HG03045 (cell line): ENCODE results near the gene SPOCK2.
"Not testable (repeated sequence)": the region's sequence is repeated elsewhere in the genome, so short reads cannot be mapped to it uniquely, and the experiment has no call there.

Experiments
- ATAC-seq: cut with Tn5 transposase; IDR thresholded peaks from one replicate; pipeline ENCODE4 v1.9.1; 2021; ENCODE audit warnings: mild to moderate bottlenecking, moderate library complexity; ENCODE audit not compliant: unreplicated experiment

The SPOCK2 gene

GRCh38 chr10:72034040-72034499 is 54.3 kb downstream of the SPOCK2 start:
- no peak for ATAC-seq

- ATAC-seq, result not testable (repeated sequence)
Observed at GRCh38 chr10:72032409-72033162, 55.8 kb downstream of the SPOCK2 start.

DNA sequence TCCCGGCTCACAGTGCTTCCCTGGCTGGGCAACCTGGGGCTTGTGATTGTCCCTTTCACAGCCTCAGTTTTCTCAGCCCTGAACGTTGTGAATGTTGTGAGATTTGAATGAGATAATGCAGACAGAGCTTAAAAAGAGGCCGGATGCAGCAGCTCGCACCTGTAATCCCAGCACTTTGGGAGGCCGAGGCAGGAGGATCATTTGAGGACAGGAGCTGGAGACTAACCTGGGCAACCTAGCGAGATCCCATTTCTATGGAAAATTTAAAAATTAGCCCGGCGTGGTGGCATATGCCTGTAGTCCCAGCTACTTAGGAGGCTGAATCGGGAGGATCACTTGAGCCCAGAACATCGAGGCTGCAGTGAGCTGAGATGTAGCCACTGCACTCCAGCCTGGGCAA is 56.6 kb downstream of the SPOCK2 start:
- no peak for ATAC-seq

DNA sequence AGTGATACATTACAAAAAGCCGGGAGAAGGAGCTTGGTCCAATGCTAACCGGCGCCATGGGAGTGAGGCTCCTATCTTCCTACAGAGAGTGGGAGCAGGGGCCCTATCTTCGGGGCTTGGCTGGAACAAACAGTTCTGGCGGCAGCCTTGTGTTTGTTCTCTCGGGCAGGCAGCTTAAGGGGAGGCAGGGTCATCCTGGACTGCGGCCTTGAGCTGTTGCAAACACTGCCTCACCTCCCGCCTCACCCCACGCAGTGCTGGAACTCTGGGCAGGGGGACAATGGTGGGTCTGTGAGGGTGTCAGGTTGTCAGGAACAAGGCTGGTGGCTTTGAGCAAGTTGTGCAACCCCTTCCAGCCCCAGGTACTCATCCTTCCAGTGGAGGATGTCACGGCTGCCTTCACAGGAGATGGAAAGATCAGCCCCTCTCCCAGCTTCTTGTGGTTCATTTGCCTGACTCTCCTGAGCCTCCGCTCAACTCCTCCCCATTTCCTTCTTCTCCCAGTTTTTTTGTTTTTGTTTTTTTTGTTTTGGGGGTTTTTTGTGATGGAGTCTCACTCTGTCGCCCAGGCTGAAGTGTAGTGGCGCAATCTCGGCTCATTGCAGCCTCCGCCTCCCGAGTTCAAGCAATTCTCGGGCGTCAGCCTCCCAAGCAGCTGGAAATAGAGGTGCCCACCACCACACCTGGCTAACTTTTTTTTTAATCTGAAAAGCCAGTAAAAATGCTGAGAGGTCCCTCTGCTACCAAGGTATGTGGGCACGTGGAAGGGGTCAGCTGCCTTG is 57.4 kb downstream of the SPOCK2 start:
- no peak for ATAC-seq

DNA sequence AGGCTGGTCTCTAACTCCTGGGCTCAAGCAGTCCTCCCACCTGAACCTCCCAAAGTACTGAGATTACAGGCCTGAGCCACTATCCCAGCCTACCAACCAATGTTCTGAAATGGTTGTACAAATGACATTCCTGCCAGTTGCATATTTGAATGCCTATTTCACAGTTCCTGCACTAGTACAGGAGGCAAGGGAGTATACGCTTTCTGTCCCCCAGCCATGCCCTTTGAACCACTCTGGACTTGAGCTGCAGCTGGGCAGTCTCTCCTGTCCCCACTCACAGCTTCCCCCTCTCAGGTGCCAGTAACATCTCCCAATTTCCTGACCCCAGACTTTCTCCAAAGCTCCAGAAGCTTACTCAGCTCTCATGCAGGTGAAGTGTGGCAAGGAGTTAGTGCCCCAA is 58.9 kb downstream of the SPOCK2 start:
- no peak for ATAC-seq

DNA sequence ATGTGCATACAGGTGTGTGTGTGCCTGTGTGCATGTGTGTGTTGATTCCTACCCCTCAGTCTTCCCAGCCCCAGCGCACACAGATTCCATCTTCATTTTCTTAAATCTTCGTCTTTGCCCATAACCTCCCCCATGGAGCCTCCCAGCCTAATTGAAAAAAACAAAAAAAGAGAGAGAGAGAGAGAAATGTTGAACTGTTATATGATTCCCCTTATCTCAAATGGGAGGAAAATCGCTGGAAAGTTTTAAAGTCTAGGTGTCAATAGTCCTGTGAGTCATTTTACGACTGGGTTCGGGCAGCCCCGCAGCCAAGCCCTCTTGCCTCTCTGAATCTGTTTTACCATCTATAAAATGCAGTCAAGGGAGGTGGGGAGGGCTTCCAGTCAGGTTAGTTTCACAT is 60.9 kb downstream of the SPOCK2 start:
- ATAC-seq, result no peak

DNA sequence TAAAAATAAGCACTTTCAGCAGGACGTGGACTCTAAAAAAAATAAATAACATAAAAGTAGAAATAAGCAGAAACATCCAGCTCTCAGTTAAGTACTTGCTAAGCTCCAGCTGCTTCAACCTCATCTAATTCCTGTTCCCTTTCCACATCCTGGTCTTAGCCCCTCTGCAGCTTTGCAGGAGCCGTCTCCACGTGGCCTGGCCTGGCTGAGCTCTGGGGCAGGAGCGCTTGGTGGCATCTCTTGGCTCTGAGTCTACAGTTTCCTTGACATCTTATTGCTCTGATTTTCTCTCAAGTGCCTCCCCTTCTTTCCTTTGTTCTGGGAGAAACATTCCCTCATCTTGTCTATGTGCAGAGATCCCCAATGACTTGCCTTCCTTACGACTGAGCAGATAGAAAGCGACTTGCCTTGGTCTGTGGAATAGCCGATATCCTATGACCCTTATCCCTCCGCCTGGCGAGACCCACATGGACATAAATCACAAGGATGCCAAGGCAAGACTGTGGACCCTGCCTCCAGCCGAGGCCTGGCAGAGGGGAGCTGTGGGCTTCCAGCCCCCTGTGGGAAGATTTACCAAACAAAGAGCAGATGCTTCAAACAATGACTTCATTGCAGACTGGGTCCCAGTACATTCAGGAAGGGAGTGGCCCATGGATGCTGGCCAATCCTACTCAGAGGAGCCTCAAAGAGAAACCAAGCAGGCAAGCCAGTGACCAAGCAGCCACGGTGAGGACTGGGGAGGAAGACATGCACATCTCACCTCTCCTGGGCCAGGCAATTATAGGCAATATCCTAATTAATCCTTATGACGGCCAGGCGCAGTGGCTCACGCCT is 61.9 kb downstream of the SPOCK2 start:
- ATAC-seq, result no peak

DNA sequence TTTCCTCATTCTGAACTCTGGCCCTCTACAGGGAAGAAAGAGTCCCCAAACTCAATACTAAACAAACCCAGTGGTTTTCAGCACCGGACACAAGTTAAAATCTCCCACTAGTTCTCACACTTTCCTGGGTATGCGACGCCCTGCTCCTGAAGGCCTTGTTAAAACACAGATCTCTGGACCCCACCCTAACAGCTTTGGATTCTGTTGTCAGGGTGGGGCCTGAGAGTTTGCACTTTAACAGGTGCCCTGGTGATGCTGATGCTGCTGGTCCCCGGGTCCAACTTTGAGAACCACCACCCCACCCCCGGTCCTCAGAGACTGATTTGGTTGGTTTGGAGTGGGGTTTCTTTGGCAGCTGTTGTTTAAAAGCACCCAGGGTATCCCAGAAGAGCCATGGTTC is 62.5 kb downstream of the SPOCK2 start:
- ATAC-seq, result no peak

DNA sequence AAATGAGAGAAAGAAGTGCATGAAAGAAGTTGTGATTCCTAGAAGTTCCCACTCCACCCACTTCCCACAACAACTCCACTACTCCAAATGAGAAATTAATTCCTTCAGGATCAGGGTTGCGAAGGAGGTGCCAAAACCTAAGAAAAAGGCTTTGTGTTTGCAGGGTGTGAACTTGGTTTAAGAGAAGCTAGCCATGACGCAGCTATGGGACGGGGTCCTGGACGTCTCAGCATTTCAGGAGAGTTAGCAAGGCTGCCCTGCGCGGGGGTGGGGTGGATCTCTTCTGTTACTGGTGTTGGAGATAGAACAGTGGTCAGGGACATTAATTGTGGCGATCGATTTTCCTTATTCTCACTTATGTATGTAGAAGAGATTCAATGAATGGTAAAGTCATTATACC is 63.0 kb downstream of the SPOCK2 start:
- ATAC-seq, result no peak

GRCh38 chr10:72024596-72024995 is 63.8 kb downstream of the SPOCK2 start:
- no peak for ATAC-seq

GRCh38 chr10:72022228-72022627 is 66.1 kb downstream of the SPOCK2 start:
- ATAC-seq, result no peak

DNA sequence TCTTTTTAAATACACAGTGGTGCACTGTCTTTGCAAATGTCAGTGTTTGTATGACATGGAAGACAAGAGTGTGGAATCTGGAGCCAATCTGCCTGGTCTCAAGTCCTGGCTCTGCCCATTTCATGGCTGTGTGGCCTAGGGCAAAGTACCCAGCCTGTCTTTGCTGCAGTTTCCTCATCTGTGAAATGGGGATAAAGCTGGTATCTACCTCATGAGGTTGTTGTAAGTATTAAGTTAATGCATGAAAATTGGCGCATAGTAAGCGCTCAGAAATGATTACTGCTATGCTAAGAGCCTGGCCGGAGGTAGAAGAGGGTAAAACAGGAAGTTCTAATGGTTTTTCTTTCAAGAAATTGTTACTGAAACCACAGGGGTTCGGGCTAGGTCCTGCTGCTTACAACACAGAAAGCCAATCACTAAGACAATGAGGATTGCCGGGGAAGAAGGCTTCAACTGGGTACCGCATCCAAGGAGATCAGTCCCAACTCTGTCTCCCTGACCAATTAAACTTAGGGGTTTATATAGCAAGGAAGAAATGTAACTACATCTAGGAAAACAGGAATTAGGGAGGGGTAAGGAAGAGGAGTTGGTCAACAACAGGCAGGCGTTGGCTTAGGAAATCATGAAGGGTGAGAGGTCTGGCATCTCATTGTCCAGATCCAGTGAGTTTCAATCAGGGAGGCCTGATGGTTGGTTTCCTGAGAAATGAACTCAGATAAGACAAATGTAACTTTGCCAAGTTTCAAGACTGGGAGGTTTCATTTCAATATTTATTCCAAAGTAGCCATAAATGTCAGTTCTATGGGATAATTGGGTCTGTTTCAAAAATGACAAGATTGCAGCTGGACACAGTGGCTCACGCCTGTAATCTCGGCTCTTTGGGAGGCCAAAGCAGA is 67.2 kb downstream of the SPOCK2 start:
- ATAC-seq, result no peak

DNA sequence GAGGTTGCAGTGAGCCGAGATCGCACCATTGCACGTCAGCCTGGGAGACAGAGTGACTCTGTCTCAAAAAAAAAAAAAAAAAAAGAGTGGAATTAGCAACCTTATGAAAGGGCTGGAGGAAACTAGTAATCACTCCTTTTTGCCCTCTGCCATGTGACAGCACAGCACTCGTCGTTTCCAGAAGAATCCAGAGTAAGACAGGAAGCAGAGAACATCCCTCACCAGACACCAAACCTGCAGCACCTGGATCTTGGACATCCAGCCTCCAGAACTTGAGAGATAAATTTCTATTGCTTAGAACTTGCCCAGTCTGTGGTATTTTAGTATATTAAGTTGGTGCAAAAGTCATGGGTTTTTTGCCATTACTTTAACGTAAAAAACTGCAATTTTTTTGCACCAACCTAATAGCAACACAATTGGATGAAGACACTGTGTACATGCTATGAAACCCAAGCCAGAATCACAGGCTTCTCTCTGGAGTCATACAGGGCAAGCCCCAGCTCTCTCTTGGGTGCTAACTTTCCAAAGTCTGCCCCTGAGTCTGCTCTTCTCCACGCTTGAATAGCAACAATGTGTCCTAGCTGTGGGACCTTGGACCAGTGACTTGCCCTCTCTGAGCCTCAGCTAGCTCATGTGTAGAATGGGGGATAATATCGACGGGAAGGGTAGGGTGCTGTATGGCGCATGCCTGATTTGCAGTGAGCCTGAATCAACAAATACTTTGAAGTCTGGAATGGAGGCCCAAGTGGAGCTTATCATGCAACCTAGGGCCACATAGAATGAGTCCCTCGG is 69.1 kb downstream of the SPOCK2 start:
- ATAC-seq, result no peak

- no peak for ATAC-seq
Observed at GRCh38 chr10:72016608-72017300, 71.6 kb downstream of the SPOCK2 start.

DNA sequence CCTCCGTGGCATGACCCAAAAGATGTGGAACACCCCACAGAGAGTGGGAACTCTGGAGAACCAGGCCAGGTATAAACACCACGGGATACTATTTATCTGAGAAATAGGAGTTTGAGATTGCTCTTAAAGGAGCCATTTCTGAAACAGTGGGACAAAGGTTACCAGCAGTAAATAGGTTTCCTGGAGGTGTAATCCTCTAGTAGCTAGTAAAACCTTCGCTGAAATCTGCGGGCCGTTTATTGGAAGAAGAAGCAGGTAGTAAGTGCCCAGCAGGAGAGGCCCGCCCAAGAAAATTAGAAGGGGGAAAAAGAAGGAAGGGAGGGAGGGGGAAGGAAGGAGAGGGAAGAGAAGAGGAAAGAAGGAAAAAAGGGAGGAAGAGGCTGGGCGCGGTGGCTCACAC is 72.5 kb downstream of the SPOCK2 start:
- no peak for ATAC-seq

DNA sequence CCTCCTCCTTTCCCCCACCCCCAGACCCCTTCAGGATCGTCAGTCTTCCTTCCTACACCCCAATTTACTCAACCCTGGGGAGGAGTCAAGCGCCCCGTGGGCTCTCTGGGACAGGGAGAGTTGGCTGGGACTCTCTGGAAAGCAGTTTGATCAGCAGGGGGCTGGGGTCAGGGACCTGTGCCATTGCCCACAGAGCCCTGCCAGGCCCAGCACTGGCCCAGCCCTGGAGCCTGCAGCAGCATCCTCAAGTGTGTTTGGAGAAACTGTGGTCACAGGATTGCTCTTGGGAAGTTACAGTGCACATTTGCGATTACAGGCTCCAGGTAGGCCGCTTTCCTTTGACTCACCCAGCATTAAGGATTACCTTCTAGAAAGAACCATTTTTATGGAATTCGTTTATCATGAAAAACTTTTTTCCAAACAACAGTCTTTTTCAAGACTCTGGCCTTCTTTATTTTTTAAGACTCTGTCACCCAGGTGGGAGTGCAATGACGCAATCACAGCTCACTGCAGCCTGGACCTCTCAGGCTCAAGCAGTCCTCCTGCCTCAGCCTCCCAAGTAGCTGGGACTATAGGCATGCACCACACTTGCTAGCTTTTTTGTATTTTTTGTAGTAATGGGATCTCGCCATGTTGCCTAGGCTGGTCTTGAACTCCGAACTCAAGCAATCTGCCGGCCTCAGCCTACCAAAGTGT is 73.4 kb downstream of the SPOCK2 start:
- ATAC-seq, result no peak

- ATAC-seq, result no peak
Observed at GRCh38 chr10:72014197-72014596, 74.2 kb downstream of the SPOCK2 start.

DNA sequence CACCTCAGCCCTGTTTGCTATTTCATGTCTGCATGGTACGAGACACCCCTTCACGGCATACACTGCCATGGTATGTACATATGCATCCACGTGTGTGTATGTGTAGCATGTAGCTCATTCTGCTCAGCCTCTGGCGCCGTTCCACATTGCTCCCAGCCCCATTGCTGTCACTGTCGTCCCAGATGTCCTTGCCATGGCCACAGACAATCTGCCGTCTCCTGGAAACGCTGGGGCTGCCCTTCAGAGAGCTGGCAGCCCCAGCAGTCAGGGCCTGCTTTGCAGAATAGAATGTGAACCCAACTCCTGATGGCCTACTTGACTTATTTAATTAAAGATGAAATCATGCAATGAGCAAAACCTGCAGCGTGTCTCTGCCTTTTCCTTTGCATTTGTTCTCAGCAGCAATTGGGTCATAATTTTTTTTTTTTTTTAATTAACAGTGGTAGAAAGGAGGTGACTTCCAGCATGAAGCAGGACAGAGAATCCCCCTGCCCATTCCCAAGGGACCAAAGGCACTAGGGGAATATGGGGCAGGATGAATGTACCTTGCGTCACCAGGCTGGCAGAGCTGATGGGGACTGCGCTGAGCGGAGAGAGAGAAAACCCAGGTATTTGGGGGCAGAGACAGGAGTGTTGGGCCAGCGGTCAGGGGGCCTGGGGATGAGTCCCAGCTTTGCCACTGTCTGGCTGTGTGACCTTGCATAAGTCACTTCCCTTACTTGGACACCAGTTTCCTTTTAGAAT is 75.0 kb downstream of the SPOCK2 start:
- no peak for ATAC-seq
